HG03196 (cell line): ENCODE results near the gene CD79B.
"Not testable (repeated sequence)": the region's sequence is repeated elsewhere in the genome, so short reads cannot be mapped to it uniquely, and the experiment has no call there.

ENCODE experiments used
- ATAC-seq: cut with Tn5 transposase; IDR thresholded peaks from one replicate; pipeline ENCODE4 v1.9.1; 2021; ENCODE audit not compliant: unreplicated experiment

Gene CD79B

GRCh38 chr17:63915753-63916152 lies 16.4 kb downstream of the CD79B start:
- ATAC-seq = not testable (repeated sequence)

DNA sequence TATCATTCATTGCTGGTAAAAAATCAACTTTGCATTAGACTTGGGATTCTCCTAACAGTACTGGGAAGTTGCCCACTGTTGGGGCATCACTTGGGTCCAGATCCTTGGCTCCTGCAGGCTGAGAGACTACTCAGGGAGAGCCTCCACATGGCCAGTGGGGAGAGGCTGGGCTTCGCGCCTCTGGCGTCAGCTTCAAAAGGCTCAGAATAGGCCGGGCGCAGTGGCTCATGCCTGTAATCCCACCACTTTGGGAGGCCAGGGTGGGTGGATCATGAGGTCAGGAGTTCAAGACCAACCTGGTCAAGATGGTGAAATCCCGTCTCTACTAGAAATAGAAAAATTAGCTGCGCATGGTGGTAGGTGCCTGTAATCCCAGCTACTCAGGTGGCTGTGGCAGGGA lies 17.7 kb downstream of the CD79B start:
- ATAC-seq = no peak

- no peak for ATAC-seq
Measured at GRCh38 chr17:63911657-63912100, 20.5 kb downstream of the CD79B start.

- no peak for ATAC-seq
Measured at GRCh38 chr17:63911041-63911635, 21.0 kb downstream of the CD79B start, which contains the start of gene CSHL1. TSS of gene CSHL1 (minus strand) at chr17:63911258. CDS start at chr17:63911196, 62 bp downstream.

DNA sequence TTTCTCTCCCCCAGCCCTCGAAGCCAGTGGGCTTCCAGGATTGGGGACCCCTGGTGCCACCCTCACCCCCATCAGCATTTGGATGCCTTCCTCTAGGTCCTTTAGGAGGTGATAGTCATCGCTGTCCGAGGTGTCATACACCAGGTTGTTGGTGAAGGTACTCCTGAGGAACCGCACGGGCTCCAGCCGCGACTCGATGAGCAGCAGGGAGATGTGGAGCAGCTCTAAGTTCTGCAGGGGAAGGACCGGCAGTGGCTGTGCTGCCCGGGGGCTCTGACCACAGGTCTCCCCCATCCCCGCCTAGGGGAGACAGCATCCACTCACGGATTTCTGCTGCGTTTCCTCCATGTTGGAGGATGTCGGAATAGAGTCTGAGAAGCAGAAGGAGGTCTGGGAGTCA lies 22.0 kb downstream of the CD79B start:
- ATAC-seq = no peak

GRCh38 chr17:63909586-63909985 lies 22.5 kb downstream of the CD79B start:
- ATAC-seq = not testable (repeated sequence)

DNA sequence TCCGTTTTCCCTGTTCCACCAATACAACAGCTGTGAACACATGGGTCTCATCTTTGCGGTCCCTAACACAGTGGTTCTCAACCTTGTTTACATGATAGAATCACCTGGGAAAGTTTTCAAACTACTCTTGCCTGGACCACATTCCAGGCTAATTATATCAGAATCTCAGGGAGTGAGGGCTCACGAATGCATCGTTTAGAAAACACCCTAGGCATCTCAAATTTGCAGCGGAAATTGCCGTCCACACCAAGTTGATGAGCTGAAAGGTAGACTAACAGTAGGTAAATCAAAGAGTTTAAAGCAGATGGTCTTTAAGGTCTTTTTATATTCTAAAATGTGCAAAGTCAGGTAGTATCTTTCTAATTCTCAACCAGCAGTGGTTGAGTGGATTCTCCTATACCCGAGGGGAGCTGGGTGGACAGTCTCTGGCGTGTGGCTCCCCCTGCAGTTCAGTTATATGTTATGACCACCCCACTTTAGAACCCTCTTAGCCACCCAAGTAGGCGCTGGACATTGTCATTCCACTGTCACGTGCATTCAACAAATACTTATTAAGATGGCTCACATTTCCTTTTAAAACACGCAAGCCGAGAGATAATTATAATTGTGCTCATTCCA lies 24.9 kb downstream of the CD79B start:
- ATAC-seq = not testable (repeated sequence)

- not testable (repeated sequence) for ATAC-seq
Measured at GRCh38 chr17:63904796-63905195, 27.3 kb downstream of the CD79B start.

DNA sequence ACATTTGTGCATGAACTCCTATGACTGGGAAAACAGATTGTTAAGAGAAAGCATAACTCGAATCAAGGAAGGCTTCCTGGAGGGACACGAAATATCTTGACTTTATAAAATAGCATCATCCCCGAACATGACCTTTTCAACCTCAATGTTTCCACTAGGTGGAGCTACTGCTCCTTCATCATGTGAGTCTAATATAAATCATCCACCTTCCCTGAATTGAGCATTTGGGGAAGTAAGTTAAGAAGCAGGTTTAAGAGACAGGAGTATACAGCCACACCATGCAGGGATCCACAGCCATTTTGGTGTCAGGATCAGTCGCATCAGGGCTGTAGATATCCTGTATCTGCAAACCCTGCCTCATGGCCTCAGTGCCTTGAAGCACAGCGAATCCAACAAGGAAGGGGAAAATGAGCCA lies 28.3 kb downstream of the CD79B start:
- not testable (repeated sequence) for ATAC-seq

GRCh38 chr17:63901971-63902370 lies 30.2 kb downstream of the CD79B start:
- ATAC-seq = not testable (repeated sequence)

DNA sequence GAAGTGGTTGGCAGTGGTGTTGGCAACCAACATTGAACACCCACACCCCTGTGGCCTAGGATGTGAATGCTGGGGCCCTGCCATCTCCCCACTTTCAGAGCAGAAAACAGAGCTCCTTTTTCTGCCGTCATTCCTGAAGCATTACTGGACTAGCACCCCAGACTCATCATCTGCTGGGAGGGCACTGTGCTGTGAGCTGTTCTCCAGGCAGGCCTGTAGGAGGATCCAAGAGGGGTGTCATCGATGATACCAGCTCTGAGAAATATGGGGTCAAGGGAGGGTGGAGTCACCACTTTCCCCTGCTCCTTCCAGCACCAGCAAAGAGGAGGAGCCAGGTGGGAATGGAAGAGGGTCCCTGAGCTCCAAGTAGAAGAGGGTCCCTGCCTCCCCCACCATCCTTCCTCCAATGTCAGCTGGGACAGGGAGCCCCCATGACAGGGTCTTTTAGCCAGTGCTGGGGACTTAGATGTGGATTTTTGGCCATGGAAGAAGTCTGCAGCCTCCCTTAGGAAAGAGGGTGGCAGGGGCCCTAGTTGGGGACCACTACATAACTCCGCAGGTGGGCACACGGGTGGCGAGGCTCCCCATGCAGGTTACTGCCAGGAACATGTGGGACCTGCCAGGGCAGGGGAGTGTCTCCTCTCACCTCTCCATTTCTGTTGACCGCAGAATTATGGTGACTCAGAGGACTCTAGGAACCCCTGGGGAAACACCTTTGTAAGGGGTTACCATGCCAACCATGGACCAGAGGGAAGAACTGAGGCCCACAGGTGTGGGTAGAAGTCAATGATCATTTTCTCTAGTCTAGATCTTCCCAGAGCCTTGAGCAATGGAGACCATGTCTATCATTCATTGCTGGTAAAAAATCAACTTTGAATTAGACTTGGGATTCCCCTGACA lies 33.0 kb downstream of the CD79B start:
- not testable (repeated sequence) for ATAC-seq

DNA sequence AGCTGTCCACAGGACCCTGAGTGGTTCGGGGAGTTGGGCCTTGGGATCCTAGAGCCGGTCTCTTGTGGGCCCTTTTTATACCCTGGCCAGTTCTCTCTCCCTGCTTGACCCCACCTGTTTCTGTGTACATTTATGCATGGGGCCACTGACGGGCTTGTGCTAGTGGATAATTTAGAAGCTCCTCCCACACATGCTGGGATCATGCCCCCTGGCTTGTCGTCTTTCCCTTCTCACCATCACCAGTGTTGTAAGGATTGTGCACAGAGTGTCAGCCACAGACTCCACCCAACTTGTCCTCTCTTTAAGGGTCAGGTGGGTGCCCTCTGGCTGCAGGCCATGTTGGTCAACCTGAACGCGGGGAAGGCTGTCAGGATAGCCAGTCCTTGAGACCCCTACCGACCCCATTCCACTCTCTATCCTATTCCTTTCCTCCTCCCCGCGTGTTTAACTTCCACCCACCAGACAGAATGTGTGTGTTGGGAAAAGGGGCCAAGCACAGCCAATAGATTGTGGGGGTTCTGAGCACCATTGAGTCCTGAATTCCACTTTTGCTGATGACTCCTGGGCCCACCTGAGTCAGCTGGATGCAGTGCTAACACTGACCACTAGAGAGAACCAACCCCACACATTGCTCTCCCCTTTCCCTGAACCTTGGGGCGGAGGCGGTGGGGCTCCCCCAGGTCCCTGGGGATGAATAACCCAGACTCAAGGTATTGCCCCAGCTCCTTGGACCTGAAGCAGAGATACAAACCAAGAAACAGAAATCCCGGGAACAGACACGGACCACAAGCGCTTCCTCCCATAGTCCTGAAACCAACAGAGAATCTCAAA lies 35.4 kb downstream of the CD79B start, which contains the start of gene CSH1:
TSS of gene CSH1 (minus strand) at position 51 of the 831 bp plus-strand sequence. CDS start 63 bp downstream, outside the sequence.
- not testable (repeated sequence) for ATAC-seq

- not testable (repeated sequence) for ATAC-seq
Measured at GRCh38 chr17:63894821-63895220, 37.3 kb downstream of the CD79B start.

DNA sequence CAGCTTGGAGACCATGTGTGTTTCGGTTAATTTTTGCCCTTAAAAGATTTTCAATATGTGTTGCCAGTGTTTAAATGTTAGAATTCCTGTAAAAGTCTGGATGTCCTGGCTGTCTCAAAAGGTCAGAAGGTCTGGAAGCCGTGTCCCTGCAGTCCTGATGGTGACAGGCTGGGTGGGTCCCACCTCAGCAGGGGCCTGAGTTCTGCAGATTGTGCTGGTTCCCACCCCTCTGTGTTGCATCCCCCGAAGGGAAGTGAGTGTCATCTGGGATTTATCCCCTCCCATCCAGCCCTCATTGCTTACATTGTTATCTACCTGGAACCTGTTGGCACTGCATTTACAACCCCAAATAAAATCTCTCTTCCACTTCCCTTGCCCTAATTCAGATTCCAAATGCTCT lies 38.1 kb downstream of the CD79B start:
- not testable (repeated sequence) for ATAC-seq

DNA sequence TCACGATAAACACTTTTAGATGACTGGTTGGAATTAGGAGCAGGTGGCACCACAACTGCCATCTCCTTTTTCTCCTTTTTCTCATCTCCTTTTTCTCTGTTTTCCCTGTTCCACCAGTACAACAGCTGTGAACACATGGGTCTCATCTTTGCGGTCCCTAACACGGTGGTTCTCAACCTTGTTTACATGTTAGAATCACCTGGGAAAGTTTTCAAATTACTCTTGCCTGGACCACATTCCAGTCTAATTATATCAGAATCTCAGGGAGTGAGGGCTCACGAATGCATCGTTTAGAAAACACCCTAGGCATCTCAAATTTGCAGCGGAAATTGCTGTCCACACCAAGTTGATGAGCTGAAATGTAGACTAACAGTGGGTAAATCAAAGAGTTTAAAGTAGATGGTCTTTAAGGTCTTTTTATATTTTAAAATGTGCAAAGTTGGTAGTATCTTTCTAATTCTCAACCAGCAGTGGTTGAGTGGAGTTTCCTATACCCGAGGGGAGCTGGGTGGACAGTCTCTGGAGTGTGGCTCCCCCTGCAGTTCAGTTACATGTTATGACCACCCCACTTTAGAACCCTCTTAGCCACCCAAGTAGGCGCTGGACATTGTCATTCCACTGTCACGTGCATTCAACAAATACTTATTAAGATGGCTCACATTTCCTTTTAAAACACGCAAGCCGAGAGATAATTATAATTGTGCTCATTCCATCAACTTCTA lies 39.7 kb downstream of the CD79B start:
- not testable (repeated sequence) for ATAC-seq

DNA sequence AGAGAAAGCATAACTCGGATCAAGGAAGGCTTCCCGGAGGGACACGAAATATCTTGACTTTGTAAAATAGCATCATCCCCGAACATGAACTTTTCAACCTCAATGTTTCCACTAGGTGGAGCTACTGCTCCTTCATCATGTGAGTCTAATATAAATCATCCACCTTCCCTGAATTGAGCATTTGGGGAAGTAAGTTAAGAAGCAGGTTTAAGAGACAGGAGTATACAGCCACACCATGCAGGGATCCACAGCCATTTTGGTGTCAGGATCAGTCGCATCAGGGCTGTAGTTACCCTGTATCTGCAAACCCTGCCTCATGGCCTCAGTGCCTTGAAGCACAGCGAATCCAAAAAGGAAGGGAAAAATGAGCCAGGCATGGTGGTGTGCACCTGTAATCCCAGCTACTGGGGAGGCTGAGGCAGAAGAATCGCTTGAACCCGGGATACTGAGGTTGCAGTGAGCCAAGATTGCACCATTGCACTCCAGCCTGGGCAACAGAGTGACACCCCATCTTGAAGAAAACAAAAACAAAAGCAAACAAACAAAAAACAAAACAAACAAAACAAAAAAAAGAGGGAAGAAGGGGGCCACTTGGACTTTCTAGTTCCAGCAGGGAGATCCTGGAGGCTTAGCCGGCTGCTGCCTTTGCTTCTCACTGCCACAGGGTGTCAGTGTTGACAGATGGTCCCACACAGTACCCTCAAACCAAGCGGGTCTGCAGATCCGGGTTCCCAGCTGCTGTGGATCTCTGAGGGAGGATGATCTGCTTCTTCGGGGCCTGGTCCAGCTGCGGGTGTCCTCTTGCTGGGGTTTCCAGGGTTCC lies 42.9 kb downstream of the CD79B start:
- not testable (repeated sequence) for ATAC-seq

GRCh38 chr17:63885119-63885518 lies 47.0 kb downstream of the CD79B start:
- ATAC-seq = not testable (repeated sequence)

DNA sequence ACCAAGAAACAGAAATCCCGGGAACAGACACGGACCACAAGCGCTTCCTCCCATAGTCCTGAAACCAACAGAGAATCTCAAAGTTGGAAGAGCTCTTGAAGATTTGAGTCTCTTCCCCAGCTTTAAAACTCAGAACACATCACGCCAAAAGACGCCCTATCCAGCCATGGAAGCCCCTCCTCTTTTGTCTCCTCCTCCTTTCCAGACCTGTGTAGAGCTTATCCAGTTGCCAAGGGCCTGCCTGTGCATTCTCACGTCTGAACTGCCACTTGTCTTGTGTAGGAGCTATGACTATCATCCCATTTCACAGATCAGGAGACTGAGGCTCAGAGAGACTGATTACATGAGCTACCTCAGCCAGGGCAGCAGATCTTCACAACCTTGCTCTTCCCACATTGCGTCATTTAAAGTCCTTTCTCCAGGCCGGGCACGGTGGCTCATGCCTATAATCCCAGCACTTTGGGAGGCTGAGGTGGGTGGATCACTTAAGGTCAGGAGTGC lies 49.5 kb downstream of the CD79B start:
- ATAC-seq = not testable (repeated sequence)
